HEK293T (cell line): ENCODE data around the gene SERF2.

Experiments
- BHLHE40 ChIP-seq: fragments of 450-650 bp; IDR thresholded peaks from 2 replicates; pipeline ENCODE4 v1.6.1; 2016; ENCODE audit warnings: mild to moderate bottlenecking, moderate library complexity, borderline replicate concordance
- ELF4 ChIP-seq: fragments of 450-650 bp; IDR thresholded peaks from 2 replicates; pipeline ENCODE4 v1.6.1; 2017; ENCODE audit warnings: antibody characterized with exemption
- L3MBTL2 ChIP-seq: fragments of 450-650 bp; conservative IDR thresholded peaks from 2 replicates; pipeline ENCODE4 v1.6.1; 2016; ENCODE audit warnings: mild to moderate bottlenecking
- NFRKB ChIP-seq: fragments of 450-650 bp; IDR thresholded peaks from 2 replicates; pipeline ENCODE4 v1.6.1; 2016; ENCODE audit warnings: mild to moderate bottlenecking, moderate library complexity
- TARDBP ChIP-seq: fragments of 450-650 bp; IDR thresholded peaks from 2 replicates; pipeline ENCODE4 v1.6.1; 2016

DNA sequence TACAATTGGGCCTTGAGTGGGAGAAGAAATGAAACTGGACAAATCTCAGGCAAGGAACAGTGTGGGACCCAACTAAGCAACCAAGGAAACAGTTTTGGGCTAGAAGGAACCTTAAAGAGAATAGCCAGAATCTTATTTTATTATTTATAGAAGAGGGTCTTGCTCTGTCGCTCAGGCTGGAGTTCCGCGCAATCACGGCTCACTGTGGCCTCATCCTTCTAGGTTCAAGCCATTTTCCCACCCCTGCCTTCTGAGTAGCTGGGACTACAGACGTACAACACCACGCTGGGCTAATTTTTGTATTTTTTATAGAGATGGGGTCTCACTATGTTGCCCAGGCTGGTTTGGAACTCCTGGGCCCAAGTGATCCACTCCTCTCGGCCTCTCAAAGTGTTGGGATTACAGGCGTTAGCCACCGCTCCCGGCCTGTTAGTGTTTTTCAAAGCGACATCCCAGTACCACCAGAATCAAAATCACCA is 33.9 kb downstream of the SERF2 start:
- no peak for TF ChIP-seq NFRKB
- TF ChIP-seq TARDBP = no peak
- no peak for TF ChIP-seq ELF4
- no peak for TF ChIP-seq L3MBTL2
- no peak for TF ChIP-seq BHLHE40
